PFSK-1 (cell line): ENCODE measurements around the gene AP1B1.

Source experiments
- POLR2AphosphoS5 ChIP-seq: IDR thresholded peaks from 2 replicates; pipeline ENCODE4 v1.6.1; 2012; ENCODE audit warnings: low read depth, mild to moderate bottlenecking, control low read depth, low read length, moderate library complexity
- REST ChIP-seq, 2 experiments: IDR thresholded peaks; 2 replicates each; pipeline versions ENCODE4 v1.6.1 to v1.8.0; 2011 to 2012; ENCODE audit warnings: low read depth in 2 of 2, low read length in 2 of 2, control low read depth in 1 of 2, inconsistent platforms in 1 of 2, mild to moderate bottlenecking in 1 of 2, moderate library complexity in 1 of 2; ENCODE audit not compliant: insufficient read depth in 1 of 2
- SIN3A ChIP-seq: IDR thresholded peaks from 2 replicates; pipeline ENCODE4 v1.6.1; 2012; ENCODE audit warnings: mild to moderate bottlenecking, low read length, moderate library complexity, borderline replicate concordance; ENCODE audit not compliant: insufficient read depth
- TAF1 ChIP-seq: IDR thresholded peaks from 2 replicates; pipeline ENCODE4 v1.6.1; 2012; ENCODE audit warnings: low read length, control low read depth, borderline replicate concordance; ENCODE audit not compliant: insufficient read depth

GRCh38 chr22:29431986-29432385 is 43.6 kb upstream of the AP1B1 start:
- no peak for TF ChIP-seq TAF1
- no peak for TF ChIP-seq POLR2AphosphoS5
- no peak for TF ChIP-seq SIN3A
- no peak for TF ChIP-seq REST (IDR thresholded peaks at IDR 0.05; ENCODE audit: insufficient read depth in 1 of 2, low read depth in 2 of 2, low read length in 2 of 2)
